ENCODE data around the gene ZBTB25. TPM values are rescaled to one million over a fixed set of nuclear protein-coding genes. Genes with fewer than 3 reads are reported as not detected.

The ZBTB25 gene
- total RNA-seq, 1 donor from 2014 or later = 9.4 TPM

- peaks cover 3% of the 10 kb centered on the region for H3K27me3 Mint-ChIP-seq (ENCODE audit: unreplicated experiment)
- H3K4me1 Mint-ChIP-seq (ENCODE audit: unreplicated experiment) = peaks cover 3% of the 10 kb centered on the region
- H3K27ac Mint-ChIP-seq (ENCODE audit: unreplicated experiment) = no peak overlapping the region
- DNase-seq (ENCODE audit: low spot score) = no peak
- H3K36me3 Mint-ChIP-seq (ENCODE audit: low read depth, unreplicated experiment) = peaks cover 10% of the 10 kb centered on the region
- no peaks in the 10 kb centered on the region for H3K9me3 Mint-ChIP-seq (ENCODE audit: unreplicated experiment)
- TF ChIP-seq CTCF (IDR thresholded peaks at IDR 0.05; ENCODE audit: unreplicated experiment) = no peak
- H3K4me3 Mint-ChIP-seq (ENCODE audit: unreplicated experiment) = no peak overlapping the region
Observed at GRCh38 chr14:64442300-64442988, 61.2 kb downstream of the ZBTB25 start.

GRCh38 chr14:64440494-64440893 lies 63.1 kb downstream of the ZBTB25 start:
- no peaks in the 10 kb centered on the region for H3K9me3 Mint-ChIP-seq (ENCODE audit: unreplicated experiment)

GRCh38 chr14:64439141-64439540 lies 64.5 kb downstream of the ZBTB25 start:
- Mint-ChIP-seq H3K4me1 (ENCODE audit: unreplicated experiment) (no peaks in the 10 kb centered on the region), H3K27me3 (ENCODE audit: unreplicated experiment) (peaks cover 3% of the 10 kb centered on the region), H3K27ac (ENCODE audit: unreplicated experiment) (no peak overlapping the region), H3K36me3 (ENCODE audit: low read depth, unreplicated experiment) (peaks cover 13% of the 10 kb centered on the region), H3K4me3 (ENCODE audit: unreplicated experiment) (no peak overlapping the region), H3K9me3 (ENCODE audit: unreplicated experiment) (no peaks in the 10 kb centered on the region)
- no peak for TF ChIP-seq CTCF (IDR thresholded peaks at IDR 0.05; ENCODE audit: unreplicated experiment)
- DNase-seq (ENCODE audit: low spot score) = no peak

More at GRCh38 chr14:64440494-64440893, 63.1 kb downstream of the ZBTB25 start:
- no peak for TF ChIP-seq CTCF (IDR thresholded peaks at IDR 0.05; ENCODE audit: unreplicated experiment)
- Mint-ChIP-seq H3K27me3 (ENCODE audit: unreplicated experiment) (peaks cover 3% of the 10 kb centered on the region), H3K27ac (ENCODE audit: unreplicated experiment) (no peak overlapping the region), H3K4me1 (ENCODE audit: unreplicated experiment) (peaks cover under 1% of the 10 kb centered on the region), H3K4me3 (ENCODE audit: unreplicated experiment) (no peak overlapping the region), H3K36me3 (ENCODE audit: low read depth, unreplicated experiment) (peaks cover 10% of the 10 kb centered on the region)
- DNase-seq (ENCODE audit: low spot score) = no peak

GRCh38 chr14:64438181-64438841 lies 65.3 kb downstream of the ZBTB25 start:
- peaks cover 3% of the 10 kb centered on the region for H3K27me3 Mint-ChIP-seq (ENCODE audit: unreplicated experiment)
- peaks cover 13% of the 10 kb centered on the region for H3K36me3 Mint-ChIP-seq (ENCODE audit: low read depth, unreplicated experiment)
- no peaks in the 10 kb centered on the region for H3K9me3 Mint-ChIP-seq (ENCODE audit: unreplicated experiment)
- no peaks in the 10 kb centered on the region for H3K4me1 Mint-ChIP-seq (ENCODE audit: unreplicated experiment)
- H3K27ac Mint-ChIP-seq (ENCODE audit: unreplicated experiment) = no peak overlapping the region
- no peak for TF ChIP-seq CTCF (IDR thresholded peaks at IDR 0.05; ENCODE audit: unreplicated experiment)
- no peak for DNase-seq (ENCODE audit: low spot score)
- H3K4me3 Mint-ChIP-seq (ENCODE audit: unreplicated experiment) = no peak overlapping the region

GRCh38 chr14:64434528-64434927 lies 69.1 kb downstream of the ZBTB25 start:
- Mint-ChIP-seq H3K27me3 (ENCODE audit: unreplicated experiment) (no peaks in the 10 kb centered on the region), H3K27ac (ENCODE audit: unreplicated experiment) (no peak overlapping the region), H3K4me1 (ENCODE audit: unreplicated experiment) (no peaks in the 10 kb centered on the region), H3K36me3 (ENCODE audit: low read depth, unreplicated experiment) (peaks cover 8% of the 10 kb centered on the region), H3K9me3 (ENCODE audit: unreplicated experiment) (no peaks in the 10 kb centered on the region), H3K4me3 (ENCODE audit: unreplicated experiment) (no peak overlapping the region)
- no peak for DNase-seq (ENCODE audit: low spot score)
- no peak for TF ChIP-seq CTCF (IDR thresholded peaks at IDR 0.05; ENCODE audit: unreplicated experiment)

All from endothelial cell (in vitro differentiated cells).